Myocyte (in vitro differentiated cells): ENCODE measurements around the gene C2orf68. TPM values are rescaled to one million over a fixed set of nuclear protein-coding genes. Genes with fewer than 3 reads are reported as not detected.
"Not testable (repeated sequence)": the region's sequence is repeated elsewhere in the genome, so short reads cannot be mapped to it uniquely, and the experiment has no call there.

Experiments used
- DNase-seq: peaks from one replicate; pipeline ENCODE4 v3.0.0-alpha.2; 2012; ENCODE audit warnings: low read depth
- total RNA-seq: library from RNA; depleted of rRNA; stranded (reverse); fragments of >200 nt; gene quantifications from 2 replicates; pipeline ENCODE4 v1.2.3, GENCODE V29; 2014

The C2orf68 gene
- total RNA-seq, 1 donor from 2014 or later: 28.5 TPM

DNA sequence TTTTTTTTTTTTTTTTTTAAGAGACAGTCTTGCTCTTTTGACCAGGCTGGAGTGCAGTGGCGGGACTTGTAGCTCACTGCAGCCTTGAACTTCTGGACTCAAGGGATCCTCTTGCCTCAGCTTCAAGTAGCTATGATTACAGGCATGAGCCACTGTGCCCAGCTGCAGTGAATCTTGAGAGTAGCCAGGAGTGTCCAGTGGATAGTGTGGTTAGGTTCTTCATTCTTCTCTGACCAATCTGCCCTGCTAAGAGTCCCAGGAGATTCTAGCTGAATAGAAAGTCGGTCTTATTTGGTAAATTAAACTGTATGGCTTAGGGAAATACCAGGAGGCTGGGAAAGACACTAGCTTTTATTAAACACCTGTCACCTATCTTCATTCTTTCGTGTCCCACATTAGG, 19.4 kb upstream of the C2orf68 start:
- peak; percentile 70 for DNase-seq

DNA sequence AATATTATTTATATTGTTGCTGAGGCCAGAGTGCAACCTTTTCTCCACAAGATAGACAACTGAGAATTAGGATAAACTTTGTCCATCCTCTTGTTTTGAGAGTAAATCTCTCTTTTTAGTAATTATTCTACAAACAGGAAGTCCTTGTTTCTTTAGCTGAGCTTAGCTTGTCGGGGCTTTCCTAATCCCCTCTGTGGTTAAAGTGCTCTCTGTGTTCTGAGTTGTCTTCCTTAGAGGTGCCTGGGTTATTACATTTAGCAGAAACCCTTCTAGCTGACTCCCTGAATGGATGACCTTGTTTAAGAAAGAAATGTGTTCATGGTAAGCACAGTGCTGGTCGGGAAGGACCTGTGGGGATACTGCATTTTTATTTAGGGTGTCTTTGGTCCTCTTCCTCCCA, 16.8 kb upstream of the C2orf68 start:
- no peak for DNase-seq

DNA sequence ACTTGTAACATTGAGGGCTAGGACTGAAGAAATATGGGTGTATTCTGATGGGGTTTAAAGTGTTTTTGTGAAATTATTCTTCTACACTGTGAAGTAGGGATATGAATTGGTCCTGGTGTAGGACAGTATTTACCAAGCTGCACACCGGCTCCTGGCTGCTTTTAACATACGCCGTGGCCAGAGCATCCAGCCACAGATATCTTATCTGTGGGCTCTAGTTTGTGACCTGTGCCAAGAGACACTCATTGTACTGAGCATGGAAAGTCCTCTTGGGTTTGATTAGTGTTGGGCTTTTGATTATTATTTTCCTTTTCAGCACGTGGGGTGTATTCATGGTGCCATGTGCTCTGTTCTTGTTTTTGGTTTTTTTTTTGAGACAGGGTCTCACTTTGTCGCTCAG, 12.1 kb upstream of the C2orf68 start:
- no peak for DNase-seq

DNA sequence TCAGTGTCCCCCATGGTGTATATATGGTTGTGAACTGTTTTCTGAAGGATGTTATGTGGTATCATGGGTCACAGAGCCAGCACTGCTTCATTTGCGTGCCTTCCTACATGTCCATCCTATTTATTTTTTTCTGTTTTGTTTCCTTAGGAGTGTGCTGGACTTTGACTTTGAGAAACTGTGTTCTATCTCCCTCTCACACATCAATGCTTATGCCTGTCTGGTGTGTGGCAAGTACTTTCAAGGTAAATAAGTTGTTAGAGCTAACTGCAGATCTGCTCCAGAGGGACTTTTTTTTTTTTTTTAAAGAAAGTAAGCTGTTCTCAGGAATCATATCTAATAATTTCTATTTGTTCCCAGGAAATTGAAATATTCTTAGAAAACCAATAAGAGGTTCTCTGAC, 9.5 kb upstream of the C2orf68 start:
- no peak for DNase-seq

DNA sequence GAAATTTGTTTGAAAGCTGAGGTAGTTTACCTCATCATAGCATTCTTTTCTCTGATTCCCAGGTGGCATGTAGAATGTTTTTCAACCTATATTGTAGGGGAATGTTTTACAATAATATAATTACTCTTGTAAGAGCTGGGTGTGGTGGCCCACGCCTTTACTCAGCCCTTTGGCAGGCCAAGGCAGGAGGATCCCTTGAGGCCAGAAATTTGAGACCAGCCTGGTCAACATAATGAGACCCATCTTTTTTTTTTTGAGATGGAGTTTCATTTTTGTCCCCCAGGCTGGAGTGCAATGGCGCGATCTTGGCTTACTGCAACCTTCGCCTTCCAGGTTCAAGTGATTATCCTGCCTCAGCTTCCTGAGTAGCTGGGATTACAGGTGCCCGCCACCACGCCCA, 7.8 kb upstream of the C2orf68 start:
- no peak for DNase-seq

DNA sequence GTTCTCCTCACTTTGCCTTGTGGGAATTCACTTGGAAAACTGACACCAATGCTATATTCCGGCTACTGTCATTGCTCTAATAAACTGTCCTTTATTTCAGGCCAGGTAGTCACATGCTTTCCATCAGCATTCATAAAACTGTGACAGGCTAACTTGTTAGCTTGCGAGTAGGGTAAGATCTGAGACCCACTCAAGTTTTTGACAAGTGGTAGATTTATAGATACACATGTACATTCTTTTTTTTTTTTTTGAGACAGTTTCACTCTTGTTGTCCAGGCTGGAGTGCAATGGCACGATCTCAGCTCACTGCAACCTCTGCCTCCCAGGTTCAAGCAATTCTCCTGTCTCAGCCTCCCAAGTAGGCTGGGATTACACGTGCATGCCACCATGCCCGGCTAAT, 5.9 kb upstream of the C2orf68 start:
- DNase-seq: not testable (repeated sequence)

DNA sequence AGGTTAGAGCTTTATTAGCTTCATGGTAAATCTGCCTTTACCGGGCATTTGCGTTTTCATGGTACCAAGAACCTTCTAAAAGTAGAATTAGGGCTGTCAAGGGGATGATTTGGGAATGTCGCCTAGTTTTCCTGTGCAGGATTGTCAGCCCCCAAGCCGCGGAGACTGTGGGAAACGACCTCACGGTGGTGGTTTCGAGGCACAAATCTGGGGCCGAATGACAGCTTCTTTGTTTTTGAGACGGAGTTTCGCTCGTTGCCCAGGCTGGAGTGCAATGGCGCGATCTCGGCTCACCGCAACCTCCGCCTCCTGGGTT, 3.5 kb upstream of the C2orf68 start:
- DNase-seq: no peak

DNA sequence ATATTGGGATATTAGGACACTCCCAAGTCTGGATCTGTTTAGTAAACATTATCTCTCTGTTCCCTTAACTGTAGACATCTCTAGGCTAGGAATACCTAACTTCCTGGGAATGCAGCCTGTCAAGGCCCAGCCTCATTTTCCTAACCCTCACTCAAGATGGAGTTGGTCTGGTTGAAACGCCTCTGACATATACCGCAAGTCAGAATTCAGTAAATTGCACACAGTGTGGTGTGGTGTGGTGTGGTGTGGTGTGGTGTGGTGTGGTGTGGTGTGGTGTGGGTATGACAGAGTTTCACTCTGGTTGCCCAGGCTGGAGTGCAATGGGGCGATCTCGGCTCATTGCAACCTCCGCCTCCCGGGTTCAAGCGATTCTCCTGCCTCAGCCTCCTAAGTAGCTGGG, 2.9 kb upstream of the C2orf68 start:
- DNase-seq: not testable (repeated sequence)

DNA sequence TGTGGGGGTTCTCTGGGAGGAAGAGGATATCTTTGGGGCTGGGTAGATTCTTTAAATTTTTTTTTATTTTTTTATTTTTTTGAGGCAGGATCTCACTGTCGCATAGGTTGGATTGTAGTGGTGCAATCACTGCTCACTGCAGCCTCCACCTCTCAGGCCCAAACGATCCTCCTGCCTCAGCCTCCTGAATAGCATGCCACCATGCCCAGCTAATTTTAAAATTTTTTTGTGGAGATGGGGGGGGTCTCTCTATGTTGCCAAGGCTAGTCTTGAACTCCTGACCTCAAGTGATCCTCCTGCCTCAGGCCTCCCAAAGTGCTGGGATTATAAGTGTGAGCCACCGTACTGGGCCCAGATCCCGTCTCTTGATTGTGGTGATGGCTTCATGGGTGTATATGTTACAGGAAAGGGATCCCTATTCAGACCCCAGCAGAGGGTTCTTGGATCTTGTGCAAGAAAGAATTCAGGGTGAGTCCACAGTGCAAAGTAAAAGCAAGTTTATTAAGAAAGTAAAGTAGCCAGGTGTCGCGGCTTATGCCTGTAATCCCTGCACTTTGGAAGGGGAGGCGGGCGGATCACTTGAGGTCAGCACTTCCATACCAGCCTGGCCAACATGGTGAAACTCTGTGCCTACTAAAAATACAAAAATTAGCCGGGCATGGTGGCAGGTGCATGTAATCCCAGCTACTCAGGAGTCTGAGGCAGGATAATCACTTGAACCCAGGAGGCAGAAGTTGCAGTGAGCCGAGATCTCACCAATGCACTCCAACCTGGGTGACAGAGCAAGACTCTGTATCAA, 2.0 kb upstream of the C2orf68 start:
- peak; percentile 65 for DNase-seq

DNA sequence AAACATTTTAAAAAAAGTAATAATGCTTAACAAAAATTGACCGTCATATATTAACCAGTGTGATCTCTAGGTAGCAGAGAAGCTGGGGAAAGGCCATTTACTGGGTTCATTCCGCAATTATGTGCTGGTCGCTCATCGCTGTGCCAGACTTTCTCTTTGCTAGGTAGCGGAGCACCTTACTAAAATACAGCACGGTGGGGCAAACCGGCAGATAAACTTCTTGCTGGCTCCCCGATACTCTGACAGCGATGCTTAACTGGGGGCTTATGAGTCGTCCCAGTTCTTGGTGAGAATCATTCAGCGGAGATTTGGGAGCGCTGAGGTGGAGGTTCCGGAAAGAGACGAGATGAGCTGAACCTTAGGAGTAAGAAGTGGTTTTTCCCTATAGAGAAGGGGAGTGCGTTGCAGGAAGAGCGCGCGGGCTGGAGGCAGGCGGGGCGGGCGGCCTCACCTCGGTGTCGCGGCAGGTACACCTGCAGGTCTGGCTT, 605 bp downstream of the C2orf68 start:
- DNase-seq: no peak

DNA sequence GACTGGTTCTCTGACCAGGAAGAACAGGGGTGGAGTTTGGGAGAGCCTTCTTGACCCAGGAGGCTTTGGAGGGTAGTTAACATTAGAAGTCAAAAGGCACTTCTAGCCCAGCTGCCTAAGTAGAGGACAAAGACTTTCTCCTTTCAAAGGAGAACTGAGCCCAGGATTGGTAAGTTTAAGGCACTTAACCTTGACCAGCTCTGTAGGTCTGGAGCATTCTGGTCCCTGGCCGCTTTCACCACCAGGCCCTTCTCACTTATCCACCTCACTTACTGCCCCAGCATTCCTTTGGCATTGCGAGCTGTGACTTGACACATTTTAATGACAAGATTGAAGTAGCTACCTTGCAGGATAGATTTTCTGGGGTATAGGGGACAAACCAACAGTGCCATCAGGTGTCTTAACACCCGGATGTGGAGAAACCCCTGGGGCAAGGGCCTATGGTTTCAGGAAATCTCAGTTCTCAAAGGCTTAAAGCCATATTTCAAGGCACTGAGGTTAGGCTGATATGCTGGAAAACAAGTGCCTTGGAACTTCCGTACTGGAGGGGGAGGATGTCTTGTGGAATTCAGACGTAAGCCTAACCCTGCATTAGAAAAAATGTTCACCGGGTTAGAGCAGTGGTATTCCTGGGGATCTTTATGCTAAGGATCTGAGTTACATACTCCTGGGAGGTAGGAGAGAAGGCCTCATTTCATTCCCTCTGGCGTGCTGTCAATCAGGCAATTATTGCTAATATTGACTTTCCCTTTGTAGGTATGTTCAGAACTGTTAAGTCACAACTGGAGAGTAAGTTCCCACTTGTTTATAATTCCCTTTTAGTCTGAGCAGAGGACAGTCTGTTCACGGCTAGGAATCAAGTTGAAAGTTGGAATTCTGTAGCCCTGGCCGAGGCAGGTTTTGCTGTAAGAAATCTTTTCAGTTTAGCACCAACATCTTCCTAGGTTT, 4.3 kb downstream of the C2orf68 start:
- DNase-seq: no peak

DNA sequence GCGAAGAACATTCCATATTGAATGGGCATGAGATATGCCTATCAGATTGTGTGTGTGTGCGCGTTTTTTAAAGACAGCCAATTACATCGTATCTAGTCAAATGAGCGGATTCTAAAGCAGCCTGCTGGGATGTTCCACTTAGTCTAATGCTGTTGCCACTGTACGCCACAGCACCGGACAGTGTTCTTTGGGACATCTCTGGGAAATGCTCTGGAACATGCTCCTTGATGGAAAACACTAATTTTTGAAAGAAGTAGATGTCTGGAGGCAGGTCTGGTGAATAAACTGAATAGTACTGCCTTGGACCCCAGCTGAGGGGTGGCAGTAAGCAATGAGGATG, 5.8 kb downstream of the C2orf68 start:
- no peak for DNase-seq

DNA sequence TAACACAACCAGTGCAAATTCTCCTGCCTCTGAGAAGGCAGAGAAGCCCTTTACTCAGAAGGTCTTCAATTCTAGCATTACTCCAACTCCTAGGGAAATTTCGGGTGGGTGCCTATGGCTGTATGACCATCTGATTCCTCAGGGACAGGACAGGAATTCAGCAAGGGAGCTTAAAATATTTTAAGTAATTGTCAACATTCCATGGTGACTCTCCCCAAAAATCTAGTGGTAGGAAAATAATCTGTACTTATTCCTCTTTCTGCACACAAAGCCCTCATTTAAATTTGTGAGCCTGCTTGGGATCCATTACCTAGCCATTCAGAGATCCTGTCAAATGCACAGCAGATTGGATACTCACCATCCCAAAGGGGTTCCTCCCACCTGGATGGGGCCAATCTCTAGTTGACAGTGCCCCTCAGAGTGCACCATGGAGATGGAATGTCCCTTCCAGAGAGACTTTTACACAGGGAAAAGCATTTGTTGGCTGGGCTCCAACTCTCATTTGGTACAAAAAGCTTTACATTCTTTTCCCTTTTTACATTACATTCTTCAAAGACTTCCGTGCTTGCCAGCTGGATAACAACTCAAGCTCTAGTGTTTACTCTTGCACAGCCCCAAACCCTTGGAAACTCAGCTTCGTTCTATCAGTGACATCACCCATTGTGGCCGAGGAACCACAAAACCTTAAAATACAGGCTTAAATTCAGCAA, 6.3 kb downstream of the C2orf68 start:
- DNase-seq: peak; percentile 60

DNA sequence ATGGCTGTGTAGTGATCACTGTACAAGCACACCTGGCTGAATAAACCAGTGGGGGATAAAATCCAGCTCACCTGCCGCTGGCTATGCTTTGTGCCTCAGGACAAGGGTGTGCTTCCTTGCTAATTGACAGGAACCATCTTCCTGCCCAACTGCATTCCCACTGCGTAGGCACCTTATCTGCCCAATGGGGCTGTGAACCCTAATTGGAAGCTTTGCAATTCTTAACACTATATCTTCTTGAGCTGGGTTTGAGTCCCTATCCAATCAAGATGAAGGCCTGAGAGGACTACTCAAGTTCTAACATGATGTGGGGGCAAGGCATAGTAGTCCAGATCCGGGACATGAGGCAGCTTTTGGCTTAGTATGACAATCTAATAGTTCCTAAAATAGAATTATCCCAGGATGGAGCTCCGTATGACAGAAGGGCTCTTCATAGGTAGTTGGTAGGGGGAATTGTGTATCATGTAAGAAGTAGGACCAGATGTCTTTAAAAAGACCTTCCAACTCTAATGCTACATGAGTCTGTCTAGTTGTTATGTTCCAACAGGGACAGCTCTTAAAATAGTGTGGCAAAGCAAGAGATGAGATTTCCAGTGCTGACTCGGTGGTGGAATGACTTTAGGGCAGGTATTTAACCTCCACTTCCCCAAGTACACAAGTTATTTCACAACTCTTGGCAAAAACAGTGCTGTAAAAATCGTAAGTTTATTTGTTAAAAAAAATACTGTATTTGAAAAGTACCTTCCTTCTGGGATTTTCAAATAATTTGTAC, 7.1 kb downstream of the C2orf68 start:
- DNase-seq: no peak

DNA sequence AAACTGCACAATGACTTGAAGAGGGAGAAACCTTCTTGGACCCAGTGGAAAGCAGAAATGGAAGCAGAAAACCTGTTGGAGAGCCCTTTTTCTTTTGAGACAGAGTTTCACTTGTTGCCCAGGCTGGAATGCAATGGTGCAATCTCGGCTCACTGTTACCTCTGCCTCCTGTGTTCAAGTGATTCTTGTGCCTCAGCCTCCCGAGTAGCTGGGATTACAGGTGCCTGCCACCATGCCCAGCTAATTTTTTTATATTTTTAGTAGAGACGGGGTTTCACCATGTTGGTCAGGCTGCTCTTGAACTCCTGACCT, 7.8 kb downstream of the C2orf68 start:
- DNase-seq: not testable (repeated sequence)

DNA sequence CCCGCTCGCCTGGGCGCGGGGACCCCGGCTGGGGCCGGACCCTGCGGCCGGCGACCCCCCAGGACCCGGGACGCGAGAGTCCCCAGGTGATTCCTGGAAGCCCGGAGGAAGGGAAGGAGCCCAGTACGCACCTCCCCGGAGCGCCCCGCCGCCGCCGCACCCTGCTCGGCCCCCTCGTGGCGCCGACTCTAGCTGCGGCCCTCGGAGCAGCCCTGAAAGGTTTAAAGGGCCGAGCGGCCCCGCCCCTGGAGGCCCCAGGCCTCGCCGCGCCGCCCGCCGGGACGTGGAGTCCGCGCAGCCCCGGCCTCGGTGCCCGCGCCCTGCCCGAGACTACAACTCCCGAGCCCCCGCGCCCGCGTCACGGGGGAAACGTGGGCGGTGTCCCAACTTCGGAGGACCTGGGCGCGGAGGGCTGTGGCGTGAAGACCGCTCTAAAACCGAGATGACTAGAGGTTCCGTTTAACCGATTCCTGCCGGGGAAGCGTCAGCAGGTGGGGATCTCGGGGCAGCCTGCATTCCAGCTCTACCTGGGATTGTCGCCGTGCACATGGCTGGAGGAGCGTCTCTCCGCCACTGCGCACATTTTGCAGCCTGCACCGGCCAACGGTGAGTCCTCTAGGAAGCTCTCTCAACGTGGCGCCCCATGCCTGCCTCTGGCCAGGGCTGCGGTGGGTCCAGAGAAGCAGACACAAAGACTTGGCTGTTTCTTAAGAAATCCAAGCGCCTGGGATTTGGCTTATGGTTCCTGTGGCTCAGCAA, 9.2 kb downstream of the C2orf68 start, which contains the start of gene TMEM150A:
TMEM150A (minus strand) TSS at position 223 of the 759 bp plus-strand sequence. CDS start 750 bp downstream, outside the sequence.
- peak; percentile 95 for DNase-seq

DNA sequence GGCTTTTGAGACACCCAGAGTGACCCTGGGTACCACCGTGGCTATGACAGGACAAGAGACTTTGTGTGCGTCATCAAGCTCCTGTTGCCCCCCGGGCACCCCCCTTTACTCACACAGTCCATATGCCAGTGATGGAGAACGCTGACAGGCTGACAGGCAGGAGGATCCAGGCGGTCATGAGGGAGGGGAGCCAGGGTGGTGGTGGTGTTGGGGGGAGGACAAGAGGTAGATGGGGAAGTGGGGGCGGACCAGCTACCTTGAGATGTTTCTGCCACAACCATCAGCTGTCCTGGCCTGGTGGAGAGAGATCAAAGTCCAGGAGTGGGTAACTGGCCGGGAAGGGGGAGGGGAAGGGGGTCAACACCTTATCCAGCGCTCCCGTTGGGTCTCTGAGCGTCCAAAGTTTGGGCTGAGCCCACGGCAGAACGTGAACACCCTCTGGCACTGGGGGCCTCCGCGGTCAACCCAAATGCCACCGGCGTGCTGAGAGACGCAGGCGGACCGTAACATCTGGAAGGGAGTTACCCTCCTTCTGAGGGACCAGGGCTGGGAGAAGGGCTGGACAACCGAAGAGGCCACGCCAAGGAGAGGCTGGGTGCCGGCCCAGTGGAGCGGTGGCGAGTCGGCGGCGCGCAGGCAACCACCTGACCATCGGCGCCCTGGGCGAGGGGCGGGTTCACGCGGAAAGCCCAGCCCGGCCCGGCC, 9.9 kb downstream of the C2orf68 start:
- DNase-seq: peak; percentile 67

DNA sequence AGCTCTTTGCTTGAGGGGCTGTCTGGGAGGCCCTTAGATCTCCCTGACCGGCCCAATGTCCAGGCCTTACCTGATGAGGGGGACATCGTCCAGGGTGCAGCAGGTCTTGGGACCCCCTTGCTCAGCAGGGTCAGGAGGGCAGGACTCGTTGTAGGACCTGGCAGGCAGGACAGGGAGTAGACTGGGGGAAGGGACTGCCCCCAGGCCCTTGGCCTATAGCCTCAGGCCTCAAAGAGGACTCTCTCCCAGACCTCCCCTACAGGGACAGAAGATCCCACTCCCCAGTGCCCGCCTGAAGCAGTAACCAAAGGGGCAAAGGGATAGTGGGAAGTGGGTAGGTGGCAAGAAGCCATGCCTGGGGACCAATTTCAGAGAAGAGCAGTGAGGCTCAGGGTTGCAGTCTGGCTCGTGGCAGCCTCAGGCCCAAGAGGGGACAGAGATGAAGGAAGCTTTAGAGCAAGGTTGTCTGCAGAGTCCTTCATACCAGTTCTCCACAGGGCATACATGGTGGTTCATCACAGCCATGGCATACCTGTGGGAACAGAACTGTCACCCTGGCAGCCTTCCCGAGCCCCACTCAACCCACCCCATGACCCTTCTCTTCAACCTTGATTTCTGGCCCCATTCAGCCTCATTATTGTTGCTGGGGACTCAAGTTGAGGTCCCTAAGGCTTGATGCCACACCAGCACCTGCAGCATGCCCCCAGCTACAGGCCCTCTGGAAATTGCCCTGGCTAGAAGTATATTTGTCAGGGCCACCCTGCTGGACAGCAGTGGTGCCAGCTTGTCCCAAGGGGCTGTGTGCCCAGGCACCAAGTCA, 10.7 kb downstream of the C2orf68 start:
- DNase-seq: no peak

DNA sequence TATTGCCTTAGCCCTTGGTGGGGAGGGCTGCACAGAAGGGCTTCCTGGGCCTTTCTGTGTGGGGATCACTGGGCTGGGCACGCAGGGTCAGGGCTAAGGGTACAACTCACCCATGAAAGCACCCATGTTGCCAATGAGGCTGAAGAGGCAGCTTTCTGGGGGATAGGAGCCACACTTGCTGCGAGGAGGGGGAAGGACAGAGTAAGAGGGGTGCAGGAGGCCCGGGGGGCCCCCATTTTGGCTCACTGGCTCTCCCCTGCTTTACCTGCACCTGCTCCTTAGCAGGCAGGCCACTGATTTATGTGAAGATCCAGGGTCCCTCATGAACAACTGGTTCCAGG, 11.7 kb downstream of the C2orf68 start:
- no peak for DNase-seq
